HG03095 (cell line): ENCODE measurements around the gene LEPR.

ENCODE experiments used
- ATAC-seq: cut with Tn5 transposase; IDR thresholded peaks from one replicate; pipeline ENCODE4 v1.9.1; 2021; ENCODE audit warnings: moderate library complexity; ENCODE audit not compliant: unreplicated experiment

Gene LEPR

DNA sequence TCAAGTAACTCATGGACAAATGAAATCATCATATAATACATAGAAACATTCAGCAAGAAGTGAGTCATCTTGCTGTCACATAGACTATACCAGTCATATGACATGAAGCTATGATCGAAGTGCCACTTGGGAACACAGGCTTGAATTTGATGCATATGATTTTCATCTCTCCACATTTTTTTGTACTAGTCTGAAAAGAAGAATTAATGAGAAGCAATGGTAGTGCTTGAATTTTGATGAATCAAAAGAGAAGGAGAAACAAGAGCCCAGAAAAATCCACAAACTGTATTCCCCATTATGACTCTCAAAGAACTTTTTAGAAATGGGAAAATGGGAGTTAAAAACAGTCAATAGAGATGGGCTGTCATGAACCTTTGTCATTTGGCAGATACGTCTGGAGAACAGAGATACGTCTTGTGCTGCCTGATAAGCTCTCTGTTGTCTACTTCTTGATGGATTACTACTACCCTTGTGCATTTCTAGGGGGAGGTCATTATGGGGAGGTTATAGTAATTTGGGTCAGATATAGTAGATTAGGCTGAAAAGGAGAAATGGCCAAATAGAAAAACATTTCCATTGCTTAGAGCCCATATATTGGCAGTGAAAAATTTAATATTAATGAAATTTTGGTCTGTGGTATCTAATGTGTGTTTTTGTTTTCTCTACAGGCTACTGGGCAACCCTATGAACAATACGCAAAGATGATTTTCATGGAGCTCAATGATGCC lies 8.0 kb upstream of the LEPR start:
- no peak for ATAC-seq

DNA sequence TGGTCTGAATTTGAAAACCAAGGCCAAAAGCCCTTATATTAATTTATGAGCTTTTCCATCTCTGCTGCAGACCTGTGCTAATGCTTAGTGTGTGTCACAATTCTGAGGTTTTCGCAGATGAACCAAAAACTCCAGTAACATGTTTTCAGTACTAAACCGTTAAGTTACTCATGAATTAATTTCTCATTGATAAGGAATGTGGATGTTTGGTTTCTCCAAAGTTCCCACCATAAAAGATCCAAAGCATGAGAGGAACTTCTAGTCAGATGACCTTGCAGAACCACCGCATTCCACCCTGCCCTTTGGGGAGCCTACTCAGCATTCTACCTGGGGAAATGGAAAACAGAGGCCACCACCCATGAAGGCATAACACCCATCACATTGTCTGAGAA lies 7.5 kb upstream of the LEPR start:
- ATAC-seq, result no peak

- no peak for ATAC-seq
Measured at GRCh38 chr1:65414538-65414937, 5.9 kb upstream of the LEPR start.

GRCh38 chr1:65416767-65417166 lies 3.7 kb upstream of the LEPR start:
- no peak for ATAC-seq

DNA sequence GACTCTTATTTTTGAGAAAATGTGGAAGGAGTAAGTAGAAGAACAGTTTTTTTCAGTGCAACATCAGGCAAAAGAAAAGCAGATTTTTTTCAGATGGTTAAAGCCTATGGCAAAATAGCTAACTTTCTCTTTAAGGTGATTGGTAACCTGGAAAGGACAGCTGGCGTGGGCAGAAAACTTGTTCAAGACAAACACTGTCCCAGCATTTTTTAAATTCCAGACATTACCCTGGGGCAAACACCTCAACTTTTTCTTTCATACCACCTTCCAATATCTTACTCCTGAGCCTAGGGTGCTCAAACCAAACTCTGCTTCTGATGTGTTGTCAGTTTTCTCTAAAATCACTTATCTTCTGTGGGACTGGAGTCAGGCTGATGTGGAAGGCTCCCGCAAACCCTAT lies 2.7 kb upstream of the LEPR start:
- ATAC-seq, result no peak

GRCh38 chr1:65418522-65419185 lies 1.8 kb upstream of the LEPR start:
- ATAC-seq, result no peak

- peak; percentile 95 for ATAC-seq
Measured at GRCh38 chr1:65419681-65420589, 533 bp upstream of the LEPR start.

GRCh38 chr1:65421351-65422025 lies 1.0 kb downstream of the LEPR start:
- no peak for ATAC-seq

- ATAC-seq, result no peak
Measured at GRCh38 chr1:65422241-65423203, 2.1 kb downstream of the LEPR start.

- ATAC-seq, result no peak
Measured at GRCh38 chr1:65423884-65424572, 3.6 kb downstream of the LEPR start.

GRCh38 chr1:65424573-65424889 lies 4.1 kb downstream of the LEPR start:
- ATAC-seq, result no peak

DNA sequence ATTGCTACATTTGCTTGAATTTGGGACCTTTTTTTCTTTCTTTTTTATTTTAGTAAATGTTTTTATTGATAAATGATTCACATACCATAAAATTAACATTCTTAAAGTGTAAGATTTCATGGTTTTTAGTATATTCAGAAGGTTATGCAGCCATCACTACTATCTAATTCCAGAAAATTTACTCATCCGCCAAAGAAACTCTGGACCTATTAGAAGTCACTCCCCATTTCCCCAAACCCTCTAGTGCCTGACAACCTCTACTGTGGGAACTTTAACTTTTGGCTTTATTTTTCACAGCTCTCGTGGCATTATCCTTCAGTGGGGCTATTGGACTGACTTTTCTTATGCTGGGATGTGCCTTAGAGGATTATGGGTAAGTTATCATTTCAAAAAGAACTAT lies 4.5 kb downstream of the LEPR start:
- ATAC-seq, result no peak

GRCh38 chr1:65425697-65426096 lies 5.2 kb downstream of the LEPR start:
- no peak for ATAC-seq

DNA sequence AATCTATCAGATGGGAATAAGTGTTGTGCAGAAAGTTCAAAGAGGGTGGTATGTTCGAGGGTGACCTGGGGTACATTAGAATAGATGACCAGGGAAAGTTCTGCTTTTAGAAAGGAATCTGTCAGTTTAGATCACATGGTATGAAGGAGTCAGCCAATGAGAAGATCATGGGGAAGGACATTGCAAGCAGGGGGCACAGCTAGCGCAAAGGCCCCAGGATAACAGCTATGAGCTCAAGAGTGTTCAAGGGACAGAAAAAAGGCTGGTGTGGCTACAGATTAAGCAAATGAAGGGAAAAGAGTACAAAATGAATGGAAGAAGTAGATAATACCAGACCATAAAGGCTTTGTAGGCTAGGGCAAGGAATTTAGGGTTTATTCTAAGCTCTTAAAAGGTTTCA lies 8.6 kb downstream of the LEPR start:
- no peak for ATAC-seq

DNA sequence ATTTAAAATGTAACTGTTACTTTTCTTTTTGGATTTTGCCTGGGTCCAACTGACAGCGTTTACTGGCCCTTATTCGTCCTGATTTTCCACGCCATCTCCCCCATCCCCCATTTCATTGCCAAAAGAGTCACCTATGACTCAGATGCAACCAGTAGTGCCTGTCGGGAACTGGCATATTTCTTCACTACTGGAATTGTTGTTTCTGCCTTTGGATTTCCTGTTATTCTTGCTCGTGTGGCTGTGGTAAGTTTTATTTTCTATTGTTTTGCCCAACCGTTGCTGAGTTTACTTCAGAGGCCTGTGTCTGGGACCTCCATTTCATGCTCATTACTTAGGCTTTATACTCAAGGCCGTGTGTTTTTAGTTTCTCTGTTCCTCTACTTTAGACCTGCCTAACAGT lies 9.3 kb downstream of the LEPR start:
- ATAC-seq, result no peak

- ATAC-seq, result no peak
Measured at GRCh38 chr1:65431111-65431705, 10.7 kb downstream of the LEPR start.

- no peak for ATAC-seq
Measured at GRCh38 chr1:65432918-65433317, 12.4 kb downstream of the LEPR start.

DNA sequence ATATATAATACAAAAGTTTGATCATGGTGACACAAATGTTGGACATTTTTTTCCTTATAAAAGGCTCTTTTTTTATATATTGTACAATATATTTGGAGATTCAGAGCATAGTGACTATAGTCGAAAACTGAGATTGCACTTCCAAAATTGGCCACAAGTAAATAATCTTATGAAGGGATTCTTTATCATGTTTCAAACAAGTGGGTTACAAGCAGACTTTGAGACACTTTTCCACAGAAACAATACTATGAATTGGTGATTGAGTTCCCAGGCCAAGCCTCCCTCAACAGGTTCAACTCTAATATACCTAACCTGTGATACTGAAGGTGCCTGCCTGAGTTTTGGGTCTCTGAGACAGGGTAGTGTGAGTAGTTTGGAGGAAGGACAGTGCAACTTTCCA lies 13.8 kb downstream of the LEPR start:
- no peak for ATAC-seq

GRCh38 chr1:65434760-65435159 lies 14.3 kb downstream of the LEPR start:
- no peak for ATAC-seq
